GM21619 (cell line): ENCODE measurements around the gene TMPRSS3.
"Not testable (repeated sequence)": the region's sequence is repeated elsewhere in the genome, so short reads cannot be mapped to it uniquely, and the experiment has no call there.

Source experiments
- ATAC-seq: cut with Tn5 transposase; IDR thresholded peaks from one replicate; pipeline ENCODE4 v1.9.1; 2021; ENCODE audit not compliant: unreplicated experiment

The TMPRSS3 gene

GRCh38 chr21:42409366-42409765 is 13.5 kb upstream of the TMPRSS3 start:
- ATAC-seq = no peak

DNA sequence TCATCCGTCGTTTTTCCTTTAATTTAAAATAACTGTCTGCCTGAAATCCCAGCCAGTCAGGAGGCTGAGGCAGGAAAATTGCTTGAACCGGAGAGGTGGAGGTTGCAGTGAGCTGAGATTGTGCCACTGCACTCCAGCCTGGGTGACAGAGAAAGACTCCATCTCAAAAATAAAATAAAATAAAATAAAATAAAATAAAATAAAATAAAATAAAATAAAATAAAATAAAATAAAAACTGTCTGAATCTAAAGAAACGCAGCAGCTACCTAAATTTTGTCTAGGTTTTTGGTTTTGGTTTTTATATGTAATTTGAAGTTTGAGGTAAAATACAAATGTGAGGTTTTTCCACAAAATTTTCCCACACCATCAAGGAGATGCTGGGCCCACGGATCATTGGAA is 12.9 kb upstream of the TMPRSS3 start:
- not testable (repeated sequence) for ATAC-seq

GRCh38 chr21:42407476-42407875 is 11.6 kb upstream of the TMPRSS3 start:
- no peak for ATAC-seq

DNA sequence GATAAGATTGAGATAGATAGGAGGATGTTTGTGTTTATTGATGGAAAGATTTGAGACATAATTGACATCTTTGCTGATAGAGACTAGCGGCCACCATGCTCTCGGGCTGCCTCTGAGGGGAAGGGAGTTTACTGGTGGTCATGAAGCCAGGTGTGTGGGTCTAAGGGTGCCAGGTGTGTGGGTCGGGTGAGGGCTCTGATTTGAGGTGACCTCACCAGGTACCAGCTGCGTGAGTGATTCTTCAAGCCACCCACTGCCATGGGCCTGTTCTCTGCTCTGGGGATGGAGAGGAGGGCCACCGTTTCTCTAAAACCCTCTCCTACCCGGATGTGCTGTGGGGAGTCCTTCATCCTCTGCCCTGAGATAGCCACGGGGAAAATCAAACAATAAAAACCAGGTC is 11.0 kb upstream of the TMPRSS3 start:
- no peak for ATAC-seq

- no peak for ATAC-seq
Measured at GRCh38 chr21:42406201-42406621, 10.4 kb upstream of the TMPRSS3 start.

DNA sequence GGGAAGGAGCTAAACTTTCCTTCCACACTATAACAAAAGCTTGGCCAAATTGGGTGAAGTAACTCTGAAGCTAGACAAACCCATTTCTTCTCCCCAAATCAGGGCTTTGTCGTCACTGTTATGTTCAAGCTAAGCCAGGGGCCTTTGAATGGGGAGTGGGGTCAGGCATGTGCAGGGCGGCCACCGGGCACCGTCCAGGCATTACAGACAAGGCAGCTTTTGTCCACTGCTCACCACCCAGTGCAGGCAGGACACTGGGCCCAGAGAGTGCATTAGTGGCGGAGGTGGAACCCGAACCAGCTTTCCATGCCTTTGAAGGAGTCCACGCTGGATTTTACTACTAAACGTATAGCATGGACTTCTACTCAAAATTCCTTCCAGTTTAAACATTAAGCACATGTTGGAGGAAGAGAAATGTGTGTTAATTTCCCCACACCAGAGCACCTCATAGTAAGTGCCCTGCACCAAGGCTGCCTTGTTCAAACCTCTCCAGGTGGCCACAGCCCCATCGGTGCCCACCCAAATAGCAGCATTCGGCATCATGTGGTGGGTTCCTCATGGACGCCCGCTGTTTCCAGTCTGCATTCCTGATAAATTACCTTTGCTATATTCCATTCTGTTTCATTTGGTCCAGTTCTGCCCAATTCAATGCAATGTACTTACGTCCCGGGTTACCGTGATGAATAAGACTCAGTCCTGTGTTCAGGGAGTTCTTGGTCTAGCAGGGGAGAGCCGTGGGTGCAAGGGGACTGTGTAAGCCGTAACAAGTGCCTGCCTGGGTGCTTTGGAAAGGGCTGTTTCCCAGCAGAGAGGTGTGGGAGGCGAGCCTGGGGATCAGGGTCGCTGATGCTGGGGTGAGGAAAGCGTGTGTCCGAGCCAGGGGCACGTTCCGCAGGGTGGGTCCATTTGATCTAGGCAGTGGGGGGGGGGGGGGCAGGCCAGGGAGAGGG is 9.5 kb upstream of the TMPRSS3 start:
- ATAC-seq = no peak

- no peak for ATAC-seq
Measured at GRCh38 chr21:42404539-42404938, 8.7 kb upstream of the TMPRSS3 start.

- ATAC-seq = no peak
Measured at GRCh38 chr21:42403611-42404231, 7.9 kb upstream of the TMPRSS3 start, which contains the start of gene UBASH3A. UBASH3A (plus strand) TSS chr21:42403902; CDS start chr21:42403946, 44 bp downstream.

GRCh38 chr21:42401820-42402251 is 6.0 kb upstream of the TMPRSS3 start:
- ATAC-seq = no peak

- no peak for ATAC-seq
Measured at GRCh38 chr21:42401154-42401553, 5.3 kb upstream of the TMPRSS3 start.

DNA sequence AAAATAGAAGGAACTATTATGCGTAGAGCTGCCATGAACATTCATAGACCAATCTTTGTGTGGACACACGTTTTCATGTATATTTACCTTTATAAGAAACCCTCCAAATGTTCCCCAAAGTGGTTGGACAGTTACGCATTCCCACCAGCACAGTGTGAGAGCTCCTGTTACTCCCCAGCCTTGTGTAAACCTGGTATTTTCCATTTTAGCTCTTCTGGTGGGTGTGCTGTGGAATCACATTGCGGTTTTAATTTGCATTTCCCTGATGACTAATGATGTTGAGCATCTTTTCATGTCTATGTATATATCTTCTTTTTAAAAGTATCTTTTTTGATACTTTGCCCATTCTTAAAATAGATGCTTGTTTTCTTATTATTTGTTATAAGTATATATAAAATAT is 4.7 kb upstream of the TMPRSS3 start:
- ATAC-seq = no peak

GRCh38 chr21:42398436-42399028 is 2.7 kb upstream of the TMPRSS3 start:
- no peak for ATAC-seq

GRCh38 chr21:42397746-42398394 is 2.0 kb upstream of the TMPRSS3 start:
- no peak for ATAC-seq

GRCh38 chr21:42396799-42397745 is 1.2 kb upstream of the TMPRSS3 start:
- ATAC-seq = no peak

DNA sequence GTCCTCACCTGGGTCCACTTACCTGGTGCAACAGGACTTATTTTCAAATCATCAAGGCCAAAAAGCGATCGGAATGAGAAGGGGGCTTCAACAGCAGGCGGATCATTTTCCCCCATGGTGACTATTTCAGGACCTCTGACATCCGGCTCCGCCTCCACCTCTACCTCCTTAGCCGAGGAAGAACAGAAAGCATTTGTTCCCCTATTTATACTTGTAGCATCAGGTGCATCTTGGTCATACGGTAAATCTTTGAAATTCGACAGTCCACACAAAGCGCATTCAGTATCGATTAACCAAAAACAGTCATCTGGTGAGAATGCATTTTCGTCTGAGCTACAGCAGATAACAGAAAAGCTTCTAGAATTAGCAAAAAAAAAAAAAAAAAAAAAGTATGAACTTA is 550 bp downstream of the TMPRSS3 start:
- ATAC-seq = no peak

- peak; percentile 16 for ATAC-seq
Measured at GRCh38 chr21:42393443-42393950, 2.4 kb downstream of the TMPRSS3 start.

DNA sequence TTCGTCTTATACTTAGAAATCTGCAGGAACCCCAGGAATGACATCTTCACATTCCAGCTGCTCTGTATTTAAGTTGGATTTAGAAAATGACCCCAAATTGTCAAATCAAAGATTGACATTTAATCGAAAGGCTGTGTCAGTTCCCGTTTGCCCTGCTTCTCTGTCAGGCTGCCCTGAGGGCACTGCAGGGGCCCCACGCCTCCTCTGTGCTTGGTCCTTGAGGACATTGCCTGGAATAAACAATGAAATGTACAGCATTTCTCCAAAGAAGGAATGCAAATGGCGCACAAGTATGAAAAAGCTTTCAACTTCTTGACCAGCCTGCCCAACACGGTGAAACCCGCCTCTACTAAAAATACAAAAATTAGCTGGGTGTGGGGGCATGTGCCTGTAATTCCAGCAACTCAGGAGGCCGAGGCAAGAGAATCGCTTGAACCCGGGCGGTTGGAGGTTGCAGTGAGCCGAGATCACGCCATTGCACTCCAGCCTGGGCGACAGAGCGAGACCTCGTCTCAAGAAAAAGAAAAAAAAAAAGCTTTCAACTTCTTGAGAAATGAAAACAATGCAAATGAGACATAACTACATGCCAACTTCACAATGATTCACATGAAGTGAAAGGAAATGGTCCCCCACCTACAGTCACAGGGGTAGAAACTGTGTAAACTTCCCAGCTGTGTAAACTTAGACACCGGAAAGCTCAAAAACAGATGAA is 3.0 kb downstream of the TMPRSS3 start:
- ATAC-seq = peak; percentile 68

DNA sequence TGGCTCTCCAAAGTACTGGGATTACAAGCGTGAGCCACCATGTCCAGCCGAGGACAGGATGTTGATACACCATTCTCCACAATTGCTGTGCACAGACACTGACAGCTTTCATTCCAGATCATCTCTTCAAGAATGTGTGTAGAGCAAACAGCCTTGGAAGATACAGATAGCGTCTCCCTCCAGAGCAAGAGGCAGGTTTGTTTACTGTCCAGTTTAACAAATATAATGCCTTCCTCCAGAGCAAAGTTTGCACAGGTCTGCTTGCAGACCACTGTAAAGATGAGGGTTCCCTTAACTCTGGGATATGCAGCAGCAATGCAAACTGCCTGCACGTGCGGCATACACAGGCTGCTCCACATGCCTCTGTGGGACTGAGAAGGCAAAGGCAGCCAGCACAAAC is 4.6 kb downstream of the TMPRSS3 start:
- ATAC-seq = no peak

- no peak for ATAC-seq
Measured at GRCh38 chr21:42390696-42391095, 5.2 kb downstream of the TMPRSS3 start.
